ENCODE data around the gene SOAT1. TPM values are rescaled to one million over a fixed set of nuclear protein-coding genes. Genes with fewer than 3 reads are reported as not detected.
A peak's percentile ranks its signal among the peaks of the same experiment; 100 is the strongest.

Gene SOAT1
- total RNA-seq, 5 donors from 2014 or later (not counting 1 experiment from before 2014, with no cell fraction given) = 35.0 to 42.1 (median 39.1) TPM

- ChIA-PET POLR2A (no interaction called here), CTCF (no interaction called here)
- peaks cover 39% of the 10 kb centered on the region for H3K36me3 Mint-ChIP-seq
- no peak overlapping the region for H3K27ac Mint-ChIP-seq
- H3K4me1 ChIP-seq (ENCODE audit: control insufficient read depth in 1 of 2, extremely low read depth in 1 of 2, insufficient read depth in 2 of 2, low read length in 2 of 2) = no peaks in the 10 kb centered on the region
- no peaks in the 10 kb centered on the region for H3K27me3 ChIP-seq (replicated peaks in 1 of 2; ENCODE audit: control insufficient read depth in 2 of 2, extremely low read depth in 1 of 2, insufficient read depth in 2 of 2, low read length in 1 of 2)
- no peaks in the 10 kb centered on the region for H3K9me3 Mint-ChIP-seq
- DNase-seq = no peak
- no peak overlapping the region for H3K4me3 Mint-ChIP-seq
- peaks cover 7 to 23% of the 10 kb centered on the region in 2 donors for H3K36me3 ChIP-seq (ENCODE audit: control insufficient read depth in 2 of 2, extremely low read depth in 1 of 2, insufficient read depth in 1 of 2, low read length in 1 of 2)
- peaks cover 14 to 28% (median 20%) of the 10 kb centered on the region in 3 donors for H3K4me1 Mint-ChIP-seq
- no peaks in the 10 kb centered on the region for H3K27me3 Mint-ChIP-seq
- no peak for ATAC-seq (replicated peaks in 1 of 4)
- no peaks in the 10 kb centered on the region for H3K9me3 ChIP-seq
- no peak overlapping the region for H3K4me3 ChIP-seq (ENCODE audit: control insufficient read depth in 1 of 2, extremely low read depth in 1 of 2, low read length in 1 of 2)
- WGBS (ENCODE audit: insufficient coverage) = no CpG with 5 or more reads among the region's 4 CpGs
- H3K27ac ChIP-seq (ENCODE audit: low read length) = no peak overlapping the region
These were observed 40.8 kb downstream of the SOAT1 start for GRCh38 chr1:179334440-179334839.

GRCh38 chr1:179337288-179337687 lies 43.7 kb downstream of the SOAT1 start:
- H3K27me3 Mint-ChIP-seq = no peaks in the 10 kb centered on the region
- peaks cover 11 to 30% of the 10 kb centered on the region in 2 donors for H3K36me3 ChIP-seq (ENCODE audit: control insufficient read depth in 2 of 2, extremely low read depth in 1 of 2, insufficient read depth in 1 of 2, low read length in 1 of 2)
- DNase-seq (no peak), ATAC-seq (replicated peaks in 1 of 4) (no peak)
- no peaks in the 10 kb centered on the region for H3K9me3 ChIP-seq
- H3K36me3 Mint-ChIP-seq = peaks cover 31% of the 10 kb centered on the region
- WGBS (ENCODE audit: insufficient coverage) = no CpG with 5 or more reads among the region's 2 CpGs
- H3K4me3 ChIP-seq (ENCODE audit: control insufficient read depth in 1 of 2, extremely low read depth in 1 of 2, low read length in 1 of 2) = no peak overlapping the region
- ChIA-PET POLR2A (no interaction called here), CTCF (no interaction called here)
- H3K4me3 Mint-ChIP-seq = no peak overlapping the region
- H3K27me3 ChIP-seq (replicated peaks in 1 of 2; ENCODE audit: control insufficient read depth in 2 of 2, extremely low read depth in 1 of 2, insufficient read depth in 2 of 2, low read length in 1 of 2) = no peaks in the 10 kb centered on the region
- H3K9me3 Mint-ChIP-seq = no peaks in the 10 kb centered on the region
- H3K27ac Mint-ChIP-seq = peak overlapping the region in 1 of 2 donors; percentile 53
- peaks cover 0 to 4% (median 2%) of the 10 kb centered on the region in 3 donors for H3K4me1 Mint-ChIP-seq
- H3K27ac ChIP-seq (ENCODE audit: low read length) = no peak overlapping the region
- H3K4me1 ChIP-seq (ENCODE audit: control insufficient read depth in 1 of 2, extremely low read depth in 1 of 2, insufficient read depth in 2 of 2, low read length in 2 of 2) = no peaks in the 10 kb centered on the region

- POLR2A ChIA-PET = no interaction called here
- H3K27ac ChIP-seq (ENCODE audit: low read length) = no peak overlapping the region
- no peaks in the 10 kb centered on the region for H3K9me3 ChIP-seq
- no peaks in the 10 kb centered on the region for H3K4me1 ChIP-seq (ENCODE audit: control insufficient read depth in 1 of 2, extremely low read depth in 1 of 2, insufficient read depth in 2 of 2, low read length in 2 of 2)
- Mint-ChIP-seq H3K27ac (peak overlapping the region in 1 of 2 donors; percentile 62), H3K36me3 (peaks cover 34% of the 10 kb centered on the region), H3K9me3 (no peaks in the 10 kb centered on the region), H3K4me3 (no peak overlapping the region), H3K27me3 (no peaks in the 10 kb centered on the region), H3K4me1 (peaks cover 0 to 2% (median 0%) of the 10 kb centered on the region in 3 donors)
- H3K4me3 ChIP-seq (ENCODE audit: control insufficient read depth in 1 of 2, extremely low read depth in 1 of 2, low read length in 1 of 2) = no peak overlapping the region
- WGBS (ENCODE audit: insufficient coverage) = 100% methylated on average over 2 of the region's 5 CpGs
- DNase-seq = no peak
- ATAC-seq (replicated peaks in 1 of 4) = no peak
- CTCF ChIA-PET = no interaction called here
- H3K36me3 ChIP-seq (ENCODE audit: control insufficient read depth in 2 of 2, extremely low read depth in 1 of 2, insufficient read depth in 1 of 2, low read length in 1 of 2) = peaks cover 11 to 36% of the 10 kb centered on the region in 2 donors
- H3K27me3 ChIP-seq (replicated peaks in 1 of 2; ENCODE audit: control insufficient read depth in 2 of 2, extremely low read depth in 1 of 2, insufficient read depth in 2 of 2, low read length in 1 of 2) = no peaks in the 10 kb centered on the region
These were observed 44.5 kb downstream of the SOAT1 start for GRCh38 chr1:179337942-179338560.

GRCh38 chr1:179340918-179341317 lies 47.3 kb downstream of the SOAT1 start:
- H3K27ac Mint-ChIP-seq = no peak overlapping the region
- no peak overlapping the region for H3K4me3 Mint-ChIP-seq
- peaks cover 41% of the 10 kb centered on the region for H3K36me3 Mint-ChIP-seq
- ChIA-PET POLR2A (no interaction called here), CTCF (interaction anchor here in 1 of 2 donors (0.7 kb wide), 1 partner anchor 292 kb away, joined by 3 read pairs; no protein-coding TSS in a partner anchor)
- WGBS (ENCODE audit: insufficient coverage) = 100% methylated on average over 2 of the region's 5 CpGs
- no peak for DNase-seq
- H3K36me3 ChIP-seq (ENCODE audit: control insufficient read depth in 2 of 2, extremely low read depth in 1 of 2, insufficient read depth in 1 of 2, low read length in 1 of 2) = peaks cover 7 to 49% of the 10 kb centered on the region in 2 donors
- H3K4me3 ChIP-seq (ENCODE audit: control insufficient read depth in 1 of 2, extremely low read depth in 1 of 2, low read length in 1 of 2) = no peak overlapping the region
- ATAC-seq (replicated peaks in 1 of 4) = no peak
- H3K27me3 Mint-ChIP-seq = no peaks in the 10 kb centered on the region
- no peaks in the 10 kb centered on the region for H3K9me3 Mint-ChIP-seq
- H3K9me3 ChIP-seq = no peaks in the 10 kb centered on the region
- peaks cover 0 to 2% (median 0%) of the 10 kb centered on the region in 3 donors for H3K4me1 Mint-ChIP-seq
- H3K4me1 ChIP-seq (ENCODE audit: control insufficient read depth in 1 of 2, extremely low read depth in 1 of 2, insufficient read depth in 2 of 2, low read length in 2 of 2) = no peaks in the 10 kb centered on the region
- no peaks in the 10 kb centered on the region for H3K27me3 ChIP-seq (replicated peaks in 1 of 2; ENCODE audit: control insufficient read depth in 2 of 2, extremely low read depth in 1 of 2, insufficient read depth in 2 of 2, low read length in 1 of 2)
- no peak overlapping the region for H3K27ac ChIP-seq (ENCODE audit: low read length)

GRCh38 chr1:179341943-179342547 lies 48.4 kb downstream of the SOAT1 start:
- Mint-ChIP-seq H3K4me1 (peaks cover 0 to 2% (median 0%) of the 10 kb centered on the region in 3 donors), H3K36me3 (peaks cover 47% of the 10 kb centered on the region), H3K4me3 (no peak overlapping the region), H3K27ac (no peak overlapping the region), H3K9me3 (no peaks in the 10 kb centered on the region), H3K27me3 (no peaks in the 10 kb centered on the region)
- no peaks in the 10 kb centered on the region for H3K9me3 ChIP-seq
- no CpG with 5 or more reads among the region's 4 CpGs for WGBS (ENCODE audit: insufficient coverage)
- H3K36me3 ChIP-seq (ENCODE audit: control insufficient read depth in 2 of 2, extremely low read depth in 1 of 2, insufficient read depth in 1 of 2, low read length in 1 of 2) = peaks cover 5 to 56% of the 10 kb centered on the region in 2 donors
- no peak for ATAC-seq (replicated peaks in 1 of 4)
- H3K4me3 ChIP-seq (ENCODE audit: control insufficient read depth in 1 of 2, extremely low read depth in 1 of 2, low read length in 1 of 2) = no peak overlapping the region
- no peaks in the 10 kb centered on the region for H3K4me1 ChIP-seq (ENCODE audit: control insufficient read depth in 1 of 2, extremely low read depth in 1 of 2, insufficient read depth in 2 of 2, low read length in 2 of 2)
- H3K27me3 ChIP-seq (replicated peaks in 1 of 2; ENCODE audit: control insufficient read depth in 2 of 2, extremely low read depth in 1 of 2, insufficient read depth in 2 of 2, low read length in 1 of 2) = no peaks in the 10 kb centered on the region
- no peak for DNase-seq
- H3K27ac ChIP-seq (ENCODE audit: low read length) = no peak overlapping the region
- POLR2A ChIA-PET = no interaction called here
- CTCF ChIA-PET = no interaction called here

GRCh38 chr1:179342740-179343404 lies 49.3 kb downstream of the SOAT1 start:
- no peaks in the 10 kb centered on the region for H3K27me3 Mint-ChIP-seq
- no peak overlapping the region for H3K27ac Mint-ChIP-seq
- peaks cover 5 to 61% of the 10 kb centered on the region in 2 donors for H3K36me3 ChIP-seq (ENCODE audit: control insufficient read depth in 2 of 2, extremely low read depth in 1 of 2, insufficient read depth in 1 of 2, low read length in 1 of 2)
- WGBS (ENCODE audit: insufficient coverage) = 100% methylated on average over 3 of the region's 4 CpGs
- no peak overlapping the region for H3K4me3 ChIP-seq (ENCODE audit: control insufficient read depth in 1 of 2, extremely low read depth in 1 of 2, low read length in 1 of 2)
- no peaks in the 10 kb centered on the region for H3K4me1 ChIP-seq (ENCODE audit: control insufficient read depth in 1 of 2, extremely low read depth in 1 of 2, insufficient read depth in 2 of 2, low read length in 2 of 2)
- ChIA-PET POLR2A (no interaction called here), CTCF (no interaction called here)
- H3K27me3 ChIP-seq (replicated peaks in 1 of 2; ENCODE audit: control insufficient read depth in 2 of 2, extremely low read depth in 1 of 2, insufficient read depth in 2 of 2, low read length in 1 of 2) = no peaks in the 10 kb centered on the region
- H3K4me1 Mint-ChIP-seq = peaks cover 0 to 2% (median 0%) of the 10 kb centered on the region in 3 donors
- H3K9me3 ChIP-seq = no peaks in the 10 kb centered on the region
- H3K36me3 Mint-ChIP-seq = peaks cover 49% of the 10 kb centered on the region
- H3K27ac ChIP-seq (ENCODE audit: low read length) = no peak overlapping the region
- H3K4me3 Mint-ChIP-seq = no peak overlapping the region
- H3K9me3 Mint-ChIP-seq = no peaks in the 10 kb centered on the region
- DNase-seq (no peak), ATAC-seq (replicated peaks in 1 of 4) (no peak)
